Ectodermal cell (in vitro differentiated cells): ENCODE results near the gene NSF.
"Not testable (repeated sequence)": the region's sequence is repeated elsewhere in the genome, so short reads cannot be mapped to it uniquely, and the experiment has no call there.

Experiments used
- H3K27ac ChIP-seq: 2 replicates; pipeline ENCODE4 v1.7.0; 2013; ENCODE audit warnings: mild to moderate bottlenecking, low read depth, low read length; ENCODE audit not compliant: insufficient read depth, poor library complexity, severe bottlenecking
- H3K27me3 ChIP-seq: 2 replicates; pipeline ENCODE4 v1.7.0; 2013; ENCODE audit warnings: mild to moderate bottlenecking, low read length; ENCODE audit not compliant: insufficient read depth, control insufficient read depth, poor library complexity, severe bottlenecking
- H3K36me3 ChIP-seq: one replicate; pipeline ENCODE4 v1.7.0; 2013; ENCODE audit warnings: low read length; ENCODE audit not compliant: control insufficient read depth, insufficient read depth
- H3K4me1 ChIP-seq: one replicate; pipeline ENCODE4 v1.7.0; 2013; ENCODE audit warnings: low read length; ENCODE audit not compliant: control insufficient read depth, insufficient read depth
- H3K4me3 ChIP-seq: 2 replicates; pipeline ENCODE4 v1.7.0; 2013; ENCODE audit warnings: low read depth, low read length, control low read depth; ENCODE audit not compliant: insufficient read depth
- H3K9me3 ChIP-seq: 2 replicates; pipeline ENCODE4 v1.7.0; 2013; ENCODE audit warnings: mild to moderate bottlenecking, low read length, moderate library complexity; ENCODE audit not compliant: control insufficient read depth
- WGBS, 2 experiments: methylation state at CpG; one replicate each; pipeline ENCODE4 v1.1.7; 2013; ENCODE audit warnings: missing lambda C conversion rate in 2 of 2; 5-methylcytosine and 5-hydroxymethylcytosine counted together

The NSF gene

DNA sequence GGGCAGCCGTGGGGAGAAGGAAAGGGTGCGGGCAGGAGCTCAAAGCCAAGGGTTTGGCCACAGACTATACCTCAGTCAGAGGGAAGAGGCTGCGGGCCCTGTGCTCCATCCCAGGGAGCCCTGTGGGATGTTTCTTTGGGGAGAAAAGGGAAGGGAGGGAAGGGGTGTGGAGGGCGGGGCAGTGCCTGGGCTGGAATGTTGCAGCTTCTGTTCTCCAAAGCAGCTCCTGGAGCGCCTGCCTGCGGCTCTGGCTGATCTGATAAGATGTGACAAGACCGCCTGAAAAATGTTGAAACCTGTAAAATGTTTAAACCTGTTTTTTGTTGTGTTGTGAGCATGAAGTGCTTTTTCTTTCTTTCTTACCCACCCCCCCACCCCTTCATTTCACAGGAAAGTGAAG is 195.2 kb downstream of the NSF start:
- no peak overlapping the region for H3K27ac ChIP-seq
- no peaks in the 10 kb centered on the region for H3K9me3 ChIP-seq
- no peak overlapping the region for H3K4me3 ChIP-seq
- WGBS, 2 experiments: 24 to 28% methylated on average over 7 of the region's 7 CpGs
- H3K27me3 ChIP-seq: no peaks in the 10 kb centered on the region
- no peaks in the 10 kb centered on the region for H3K36me3 ChIP-seq
- H3K4me1 ChIP-seq: peaks cover 24% of the 10 kb centered on the region

DNA sequence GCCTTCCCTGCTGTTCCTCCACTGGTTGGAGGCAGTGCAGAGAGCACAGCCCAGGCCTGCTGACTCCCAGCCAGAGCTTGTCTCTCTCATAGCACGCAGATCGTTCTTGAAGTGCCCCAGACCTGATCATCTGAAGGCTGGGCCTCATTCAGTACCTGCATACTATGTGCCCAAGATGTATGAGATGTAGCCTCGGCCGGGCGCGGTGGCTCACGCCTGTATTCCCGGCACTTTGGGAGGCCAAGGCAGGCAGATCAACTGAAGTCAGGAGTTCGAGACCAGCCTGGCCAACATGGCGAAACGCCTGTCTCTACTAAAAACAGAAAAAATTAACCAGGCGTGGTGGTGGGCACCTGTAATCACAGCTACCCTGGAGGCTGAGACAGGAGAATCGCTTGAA is 197.0 kb downstream of the NSF start:
- Histone ChIP-seq H3K27ac (no peak overlapping the region), H3K4me3 (no peak overlapping the region)
- WGBS, 2 experiments: 93 to 96% methylated on average over 13 of the region's 13 CpGs

DNA sequence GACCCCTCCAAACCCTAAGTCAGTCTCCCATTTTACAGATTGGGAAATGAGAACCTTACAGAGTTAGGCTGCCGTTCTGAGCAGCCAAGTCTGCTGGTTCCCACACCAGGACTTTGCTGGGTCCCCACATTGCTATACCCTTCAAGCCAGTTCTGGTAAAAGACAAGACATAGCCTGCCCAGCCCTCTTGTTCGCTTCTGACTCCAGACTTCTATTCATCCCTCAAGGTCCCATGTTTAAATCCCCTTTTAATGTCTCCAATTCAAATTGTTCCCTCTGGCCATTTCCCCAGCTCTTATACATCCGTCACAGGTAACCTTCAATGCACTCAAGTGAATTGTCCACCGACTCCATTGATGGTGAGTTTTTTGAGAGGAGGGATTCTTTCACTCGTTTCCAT is 197.8 kb downstream of the NSF start:
- no peaks in the 10 kb centered on the region for H3K36me3 ChIP-seq
- no peaks in the 10 kb centered on the region for H3K27me3 ChIP-seq
- no peak overlapping the region for H3K27ac ChIP-seq
- H3K4me1 ChIP-seq: peaks cover 24% of the 10 kb centered on the region
- no peaks in the 10 kb centered on the region for H3K9me3 ChIP-seq
- WGBS, 2 experiments: 83 to 88% methylated on average over 3 to 5 of the region's 5 CpGs
- H3K4me3 ChIP-seq: no peak overlapping the region

More for the DNA sequence above, 197.0 kb downstream of the NSF start:
- Histone ChIP-seq H3K9me3 (no peaks in the 10 kb centered on the region), H3K27me3 (no peaks in the 10 kb centered on the region), H3K36me3 (no peaks in the 10 kb centered on the region), H3K4me1 (peaks cover 24% of the 10 kb centered on the region)

DNA sequence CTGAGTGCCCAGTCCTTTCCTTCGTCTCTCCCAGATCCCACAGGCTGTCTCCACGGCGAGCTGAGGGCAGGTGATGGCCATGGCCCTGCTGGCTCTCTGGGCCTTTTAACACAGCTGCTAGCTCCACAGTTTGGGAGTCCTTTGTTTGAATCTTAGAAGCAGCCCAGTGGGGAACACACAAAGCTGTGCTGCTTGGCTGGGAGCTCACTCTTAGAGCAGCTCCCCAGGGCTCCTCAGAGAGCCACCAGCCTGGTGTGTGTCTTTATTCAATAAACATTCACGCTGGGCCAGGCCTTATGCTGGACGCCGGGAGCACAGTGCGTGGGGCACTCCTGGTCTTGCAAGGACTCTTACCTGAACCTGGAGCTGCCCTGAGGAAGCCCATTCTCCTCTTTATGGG is 198.3 kb downstream of the NSF start:
- no peaks in the 10 kb centered on the region for H3K36me3 ChIP-seq
- peaks cover 24% of the 10 kb centered on the region for H3K4me1 ChIP-seq
- no peak overlapping the region for H3K4me3 ChIP-seq
- no peak overlapping the region for H3K27ac ChIP-seq
- no peaks in the 10 kb centered on the region for H3K27me3 ChIP-seq
- WGBS, 2 experiments: 35 to 36% methylated on average over 7 of the region's 7 CpGs
- no peaks in the 10 kb centered on the region for H3K9me3 ChIP-seq

DNA sequence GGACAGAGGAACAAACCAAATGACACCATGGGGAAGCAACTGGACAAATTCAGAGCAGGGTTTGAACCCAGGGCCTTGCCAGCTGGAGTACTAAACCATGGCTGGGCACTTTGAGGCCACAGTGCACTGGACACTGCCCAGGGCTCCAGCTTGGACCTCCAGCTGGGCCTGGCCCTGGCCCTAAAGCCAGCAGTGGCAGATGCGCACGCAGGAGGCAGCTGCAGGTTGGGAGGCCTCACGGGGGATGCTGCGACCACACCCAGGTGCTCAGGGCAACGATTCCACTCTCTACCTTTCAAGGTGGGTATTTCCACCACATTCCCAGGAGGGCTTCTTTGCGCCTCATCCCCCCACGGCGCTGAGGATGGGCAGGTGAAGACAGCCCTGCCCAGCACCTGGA is 199.1 kb downstream of the NSF start:
- no peaks in the 10 kb centered on the region for H3K36me3 ChIP-seq
- H3K27me3 ChIP-seq: no peaks in the 10 kb centered on the region
- H3K4me1 ChIP-seq: peaks cover 24% of the 10 kb centered on the region
- WGBS, 2 experiments: 94 to 95% methylated on average over 8 of the region's 8 CpGs
- H3K4me3 ChIP-seq: no peak overlapping the region
- no peak overlapping the region for H3K27ac ChIP-seq
- H3K9me3 ChIP-seq: no peaks in the 10 kb centered on the region

DNA sequence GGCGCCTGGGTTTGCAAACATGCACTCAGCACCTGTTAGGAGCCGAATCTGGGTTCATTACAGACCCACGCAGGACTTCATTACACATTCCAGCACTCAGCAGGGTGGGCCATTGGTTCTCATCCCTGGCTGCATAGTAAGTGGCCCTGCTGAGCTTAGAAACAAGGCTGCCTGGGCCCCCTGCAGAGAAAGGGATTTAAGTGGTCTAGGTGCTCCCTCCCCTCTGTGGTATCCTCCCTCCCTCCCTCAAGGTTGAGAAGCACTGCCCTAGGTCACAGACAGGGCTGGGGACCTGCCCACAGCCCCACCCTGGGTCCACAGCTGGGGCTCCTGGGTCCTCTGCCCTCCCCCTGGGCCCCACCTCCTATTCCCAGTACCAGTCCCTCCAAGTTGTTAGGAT is 199.7 kb downstream of the NSF start:
- H3K4me3 ChIP-seq: no peak overlapping the region
- H3K4me1 ChIP-seq: peaks cover 22% of the 10 kb centered on the region
- no peaks in the 10 kb centered on the region for H3K36me3 ChIP-seq
- 60% methylated on average over 3 of the region's 3 CpGs for WGBS, 2 experiments
- H3K27me3 ChIP-seq: no peaks in the 10 kb centered on the region
- H3K9me3 ChIP-seq: no peaks in the 10 kb centered on the region
- H3K27ac ChIP-seq: no peak overlapping the region

DNA sequence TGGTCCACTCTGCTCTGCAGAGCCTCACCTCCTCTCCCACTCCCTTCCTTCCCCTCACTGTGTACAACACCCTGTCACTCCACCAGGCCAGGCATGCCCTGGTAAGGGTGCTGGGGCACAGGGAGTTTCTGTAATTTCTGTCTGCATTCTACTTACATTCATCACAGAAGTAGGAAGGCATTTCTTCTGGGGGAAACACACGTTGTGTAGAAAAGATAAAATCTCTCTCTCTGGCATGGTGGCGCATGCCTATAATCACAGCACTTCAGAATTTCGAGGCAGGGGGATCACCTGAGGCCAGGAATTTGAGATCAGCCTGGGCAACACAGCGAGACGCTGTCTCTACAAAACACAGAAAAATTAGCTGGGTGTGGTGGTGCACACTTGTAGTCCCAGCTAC is 201.1 kb downstream of the NSF start:
- Histone ChIP-seq H3K27ac (no peak overlapping the region), H3K36me3 (no peaks in the 10 kb centered on the region), H3K27me3 (no peaks in the 10 kb centered on the region), H3K4me3 (no peak overlapping the region), H3K4me1 (peaks cover 12% of the 10 kb centered on the region), H3K9me3 (no peaks in the 10 kb centered on the region)
- 88 to 92% methylated on average over 5 of the region's 5 CpGs for WGBS, 2 experiments

DNA sequence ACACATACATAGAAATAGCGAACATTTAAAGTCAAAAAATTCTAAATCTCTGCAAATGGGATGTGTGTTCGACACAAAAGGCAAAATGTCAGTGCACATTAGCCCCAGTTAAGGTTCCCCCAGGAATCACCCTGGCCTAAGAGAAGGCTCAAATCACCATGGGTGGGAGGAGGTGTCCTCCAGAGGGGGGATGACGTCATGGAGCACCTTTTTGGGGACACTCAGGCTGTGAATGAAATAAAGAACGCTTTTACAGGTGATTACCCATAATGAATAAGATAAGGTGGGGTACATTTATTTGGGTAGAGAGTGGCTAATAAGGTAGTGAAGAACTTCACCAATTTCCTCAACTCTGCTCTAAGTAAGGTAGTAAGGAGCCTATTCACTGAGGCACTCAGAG is 201.6 kb downstream of the NSF start:
- no peaks in the 10 kb centered on the region for H3K27me3 ChIP-seq
- WGBS, 2 experiments: 90 to 91% methylated on average over 4 of the region's 4 CpGs
- H3K36me3 ChIP-seq: no peaks in the 10 kb centered on the region
- peaks cover 10% of the 10 kb centered on the region for H3K4me1 ChIP-seq
- H3K27ac ChIP-seq: no peak overlapping the region
- no peak overlapping the region for H3K4me3 ChIP-seq
- H3K9me3 ChIP-seq: no peaks in the 10 kb centered on the region

DNA sequence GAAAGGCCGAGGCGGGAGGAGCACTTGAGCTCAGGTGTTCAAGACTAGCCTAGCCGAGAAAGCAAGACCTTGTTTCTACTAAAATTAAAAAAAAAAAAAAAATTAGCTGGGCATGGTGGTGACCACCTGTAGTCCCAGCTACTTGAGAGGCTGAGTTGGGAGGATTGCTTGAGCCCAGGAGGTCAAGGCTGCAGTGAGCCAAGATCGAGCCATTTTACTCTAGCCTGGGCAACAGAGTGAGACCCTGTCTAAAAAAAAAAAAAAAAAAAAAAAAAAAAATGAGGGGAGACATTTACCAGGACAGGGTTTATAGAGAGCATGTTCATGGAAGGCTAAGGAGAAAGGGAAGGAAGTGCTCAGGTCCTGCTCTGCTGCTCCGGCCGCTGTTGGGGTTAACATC is 202.6 kb downstream of the NSF start:
- H3K27me3 ChIP-seq: not testable (repeated sequence)

DNA sequence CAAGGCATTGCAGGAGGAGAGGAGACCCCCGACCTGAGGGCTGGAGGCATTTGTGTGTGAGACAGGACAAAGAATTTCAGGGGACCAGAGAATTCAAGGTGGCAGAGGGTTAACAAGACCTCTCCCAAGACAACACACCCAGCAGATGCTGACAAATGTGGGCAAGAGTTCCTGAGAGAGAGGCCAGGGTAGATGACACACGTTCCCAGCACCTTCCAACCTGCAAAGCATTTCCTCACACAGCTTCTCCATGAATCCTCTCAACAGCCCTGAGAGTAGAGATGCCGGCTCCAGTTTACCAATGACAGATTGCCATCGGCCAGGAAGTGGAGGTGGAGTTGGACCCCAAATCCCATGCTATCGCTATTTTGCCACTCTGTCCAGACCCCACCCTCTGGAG is 203.1 kb downstream of the NSF start:
- peaks cover 10% of the 10 kb centered on the region for H3K4me1 ChIP-seq
- WGBS, 2 experiments: 84 to 87% methylated on average over 5 of the region's 5 CpGs
- no peaks in the 10 kb centered on the region for H3K27me3 ChIP-seq

More for the DNA sequence above, 202.6 kb downstream of the NSF start:
- not testable (repeated sequence) for H3K9me3 ChIP-seq, H3K36me3 ChIP-seq, H3K4me3 ChIP-seq, H3K27ac ChIP-seq
- WGBS, 2 experiments: 92 to 95% methylated on average over 5 to 6 of the region's 6 CpGs
- H3K4me1 ChIP-seq: peaks cover 10% of the 10 kb centered on the region

DNA sequence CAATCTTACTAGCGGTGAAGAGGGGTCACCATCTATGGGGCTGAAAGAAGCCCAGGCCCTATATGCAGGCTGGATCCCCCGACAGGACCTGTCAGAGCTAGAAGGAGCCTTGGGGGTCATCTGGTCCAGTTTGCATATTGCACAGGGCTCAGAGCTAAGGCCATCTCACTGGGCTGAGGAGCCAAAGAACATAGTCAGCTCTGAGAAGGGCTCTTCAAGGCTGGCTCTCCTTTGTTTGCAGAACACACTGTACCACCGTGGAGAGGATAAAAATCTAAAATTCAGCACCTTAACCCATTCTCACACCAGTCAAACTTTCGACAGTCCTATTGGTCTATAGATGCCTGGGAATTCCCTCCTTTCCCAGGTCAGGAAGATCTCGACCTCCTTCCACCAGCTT is 203.8 kb downstream of the NSF start:
- WGBS, 2 experiments: 90 to 92% methylated on average over 5 of the region's 5 CpGs
- H3K36me3 ChIP-seq: no peaks in the 10 kb centered on the region
- no peak overlapping the region for H3K27ac ChIP-seq
- H3K27me3 ChIP-seq: no peaks in the 10 kb centered on the region
- peaks cover 5% of the 10 kb centered on the region for H3K4me1 ChIP-seq
- H3K9me3 ChIP-seq: no peaks in the 10 kb centered on the region
- no peak overlapping the region for H3K4me3 ChIP-seq

More for the DNA sequence above, 203.1 kb downstream of the NSF start:
- no peak overlapping the region for H3K27ac ChIP-seq
- H3K36me3 ChIP-seq: no peaks in the 10 kb centered on the region
- H3K4me3 ChIP-seq: no peak overlapping the region
- H3K9me3 ChIP-seq: no peaks in the 10 kb centered on the region
